K562 (cell line): Measurements from ENCODE around the gene LHX3. TPM values are rescaled to one million over a fixed set of nuclear protein-coding genes. Genes with fewer than 3 reads are reported as not detected.

Experiments
- AFF1 ChIP-seq, 2 experiments: fragments of 450-650 bp; IDR thresholded peaks; 2 replicates each; pipeline ENCODE4 v1.6.1; 2018; ENCODE audit warnings: mild to moderate bottlenecking in 2 of 2, low read depth in 1 of 2; ENCODE audit not compliant: partially characterized antibody in 2 of 2
- BHLHE40 ChIP-seq: IDR thresholded peaks from 2 replicates; pipeline ENCODE4 v1.6.1; 2011; ENCODE audit warnings: low read length, improper control_type of control experiment
- NR2C2 ChIP-seq, 2 experiments: fragments of 200-800 bp in 1 of 2; sonication (Bioruptor generic) in 1 of 2; sonication (generic) in 1 of 2; formaldehyde crosslinking in 1 of 2; IDR thresholded peaks; 2 replicates each; pipeline versions ENCODE4 v1.6.1 to v1.8.0; 2016 to 2022; ENCODE audit warnings: mild to moderate bottlenecking in 1 of 2, missing compliant biosample characterization in 1 of 2, missing genetic modification characterization in 1 of 2, missing genetic modification reagents in 1 of 2
- POLR2G ChIP-seq: fragments of 200-400 bp; formaldehyde crosslinking; IDR thresholded peaks from 2 replicates; pipeline ENCODE4 v1.6.1; 2017; ENCODE audit warnings: low read depth, mild to moderate bottlenecking, antibody characterized with exemption, low read length, moderate library complexity
- RCOR1 ChIP-seq, 2 experiments: IDR thresholded peaks; 2 replicates each; pipeline ENCODE4 v1.6.1; 2012; ENCODE audit warnings: low read depth in 2 of 2, low read length in 2 of 2, borderline replicate concordance in 1 of 2, improper control_type of control experiment in 1 of 2
- STAT5A ChIP-seq: IDR thresholded peaks from 2 replicates; pipeline ENCODE4 v1.6.1; 2012; ENCODE audit warnings: low read length, inconsistent platforms, borderline replicate concordance
- ZNF146 ChIP-seq: IDR thresholded peaks from one replicate; pipeline ENCODE4 v1.6.1; 2018; ENCODE audit warnings: missing compliant biosample characterization; ENCODE audit not compliant: unreplicated experiment
- ZNF766 ChIP-seq: fragments of 200-800 bp; sonication (Bioruptor generic); conservative IDR thresholded peaks from 2 replicates; pipeline ENCODE4 v1.6.1; 2016; ENCODE audit warnings: missing genetic modification characterization, missing compliant biosample characterization
- polyA plus RNA-seq, 8 experiments: library from polyadenylated mRNA; depleted of rRNA in 4 of 8; stranded (reverse) in 5 of 8; unstranded in 3 of 8; fragments of >200 nt; fragmentation: Nextera tagmentation in 2 of 8; fragmentation: Illumina TruSeq in 1 of 8; extraction: Ambion mirVana in 2 of 8; extraction: Trizol in 1 of 8; gene quantifications; 2 replicates each; pipeline versions ENCODE4 v1.2.1 to v1.2.3, GENCODE V29; 2011 to 2014; ENCODE audit warnings: inconsistent platforms in 1 of 8, missing spikeins in 1 of 8
- total RNA-seq, 7 experiments: library from RNA; depleted of rRNA in 6 of 7; stranded (reverse); fragments of >200 nt in 6 of 7; fragmentation: Illumina TruSeq in 2 of 7; extraction: Trizol in 2 of 7; gene quantifications; 2 replicates each; pipeline versions ENCODE4 v1.2.1 to v1.2.3, GENCODE V29; 2011 to 2021; ENCODE audit warnings: low replicate concordance in 1 of 7
- TF ChIP-seq, protein P1 (sequence below): conservative IDR thresholded peaks from 2 replicates; pipeline ENCODE4 v1.6.1; 2011; ENCODE audit warnings: low read depth, mild to moderate bottlenecking, low read length; ENCODE audit not compliant: control insufficient read depth
- TF ChIP-seq, protein P2 (sequence below), 2 experiments: fragments of 450-650 bp in 1 of 2; IDR thresholded peaks; 2 replicates each; pipeline ENCODE4 v1.6.1; 2011 to 2017; ENCODE audit warnings: low read depth in 2 of 2, antibody characterized with exemption in 1 of 2, borderline replicate concordance in 1 of 2, low read length in 1 of 2, mild to moderate bottlenecking in 1 of 2, mixed read lengths in 1 of 2; ENCODE audit not compliant: control insufficient read depth in 1 of 2

Gene LHX3
- total and polyA plus RNA-seq, 9 of the 15 experiments (the other 6 are each of a cell fraction or from before 2014, with no cell fraction given) = 0.09 TPM; not detected in 8

GRCh38 chr9:136191099-136191959, 13.6 kb downstream of the LHX3 start (continued):
- TF ChIP-seq RCOR1 (IDR thresholded peaks at IDR 0.05; ENCODE audit: borderline replicate concordance in 1 of 2, low read depth in 2 of 2, low read length in 2 of 2) (0 out of 4 replicates have a peak, but pooled peaks of 1 of the 2 experiments have one; percentile 8), AFF1 (IDR thresholded peaks at IDR 0.05; ENCODE audit: low read depth in 1 of 2, partially characterized antibody in 2 of 2) (no peak), STAT5A (no peak), BHLHE40 (peak; percentile 55; the same call in 1 of the 2 replicates), NR2C2 (CRISPR knock-in tag; IDR thresholded peaks at IDR 0.05) (no peak), NR2C2 (tag; IDR thresholded peaks at IDR 0.05) (peak; percentile 10; the same call in 1 of the 2 replicates), ZNF146 (no peak), POLR2G (peak; percentile 77), ZNF766 (CRISPR knock-in tag) (peak; percentile 43; the same call in 1 of the 2 replicates)
- TF ChIP-seq, protein P1, sequence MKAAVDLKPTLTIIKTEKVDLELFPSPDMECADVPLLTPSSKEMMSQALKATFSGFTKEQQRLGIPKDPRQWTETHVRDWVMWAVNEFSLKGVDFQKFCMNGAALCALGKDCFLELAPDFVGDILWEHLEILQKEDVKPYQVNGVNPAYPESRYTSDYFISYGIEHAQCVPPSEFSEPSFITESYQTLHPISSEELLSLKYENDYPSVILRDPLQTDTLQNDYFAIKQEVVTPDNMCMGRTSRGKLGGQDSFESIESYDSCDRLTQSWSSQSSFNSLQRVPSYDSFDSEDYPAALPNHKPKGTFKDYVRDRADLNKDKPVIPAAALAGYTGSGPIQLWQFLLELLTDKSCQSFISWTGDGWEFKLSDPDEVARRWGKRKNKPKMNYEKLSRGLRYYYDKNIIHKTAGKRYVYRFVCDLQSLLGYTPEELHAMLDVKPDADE = no peak
- TF ChIP-seq, protein P2, sequence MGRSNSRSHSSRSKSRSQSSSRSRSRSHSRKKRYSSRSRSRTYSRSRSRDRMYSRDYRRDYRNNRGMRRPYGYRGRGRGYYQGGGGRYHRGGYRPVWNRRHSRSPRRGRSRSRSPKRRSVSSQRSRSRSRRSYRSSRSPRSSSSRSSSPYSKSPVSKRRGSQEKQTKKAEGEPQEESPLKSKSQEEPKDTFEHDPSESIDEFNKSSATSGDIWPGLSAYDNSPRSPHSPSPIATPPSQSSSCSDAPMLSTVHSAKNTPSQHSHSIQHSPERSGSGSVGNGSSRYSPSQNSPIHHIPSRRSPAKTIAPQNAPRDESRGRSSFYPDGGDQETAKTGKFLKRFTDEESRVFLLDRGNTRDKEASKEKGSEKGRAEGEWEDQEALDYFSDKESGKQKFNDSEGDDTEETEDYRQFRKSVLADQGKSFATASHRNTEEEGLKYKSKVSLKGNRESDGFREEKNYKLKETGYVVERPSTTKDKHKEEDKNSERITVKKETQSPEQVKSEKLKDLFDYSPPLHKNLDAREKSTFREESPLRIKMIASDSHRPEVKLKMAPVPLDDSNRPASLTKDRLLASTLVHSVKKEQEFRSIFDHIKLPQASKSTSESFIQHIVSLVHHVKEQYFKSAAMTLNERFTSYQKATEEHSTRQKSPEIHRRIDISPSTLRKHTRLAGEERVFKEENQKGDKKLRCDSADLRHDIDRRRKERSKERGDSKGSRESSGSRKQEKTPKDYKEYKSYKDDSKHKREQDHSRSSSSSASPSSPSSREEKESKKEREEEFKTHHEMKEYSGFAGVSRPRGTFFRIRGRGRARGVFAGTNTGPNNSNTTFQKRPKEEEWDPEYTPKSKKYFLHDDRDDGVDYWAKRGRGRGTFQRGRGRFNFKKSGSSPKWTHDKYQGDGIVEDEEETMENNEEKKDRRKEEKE (IDR thresholded peaks at IDR 0.05; ENCODE audit: borderline replicate concordance in 1 of 2, control insufficient read depth in 1 of 2, low read depth in 2 of 2, low read length in 1 of 2) = no peak
